CD4-positive, alpha-beta T cell treated with Interleukin-17A for 1 hour (primary cell): ENCODE results near the gene ZNF366.

Source experiments
- DNase-seq: peaks from one replicate; pipeline ENCODE4 v3.0.0-alpha.2; 2020

The ZNF366 gene

GRCh38 chr5:72464071-72464470 lies 43.1 kb downstream of the ZNF366 start:
- DNase-seq = no peak

GRCh38 chr5:72463449-72464052 lies 43.7 kb downstream of the ZNF366 start:
- no peak for DNase-seq

DNA sequence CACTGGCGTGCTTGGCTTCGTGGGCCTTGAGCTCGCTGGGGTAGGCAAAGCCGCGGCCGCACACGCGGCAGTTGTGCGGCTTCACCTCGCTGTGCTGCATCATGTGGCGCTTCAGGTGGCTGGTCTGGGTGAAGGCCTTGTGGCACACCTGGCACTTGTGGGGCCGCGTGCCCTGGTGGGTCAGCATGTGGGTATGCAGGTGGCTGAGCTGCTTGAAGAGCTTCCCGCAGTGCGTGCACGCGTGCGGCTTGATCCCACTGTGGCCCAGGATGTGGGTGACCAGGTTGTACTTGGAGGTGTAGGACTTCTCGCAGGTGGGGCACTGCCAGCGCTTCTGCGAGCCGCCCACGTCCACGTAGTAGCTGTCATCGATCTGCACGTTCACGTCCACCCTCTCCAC lies 46.8 kb downstream of the ZNF366 start:
- DNase-seq = no peak

DNA sequence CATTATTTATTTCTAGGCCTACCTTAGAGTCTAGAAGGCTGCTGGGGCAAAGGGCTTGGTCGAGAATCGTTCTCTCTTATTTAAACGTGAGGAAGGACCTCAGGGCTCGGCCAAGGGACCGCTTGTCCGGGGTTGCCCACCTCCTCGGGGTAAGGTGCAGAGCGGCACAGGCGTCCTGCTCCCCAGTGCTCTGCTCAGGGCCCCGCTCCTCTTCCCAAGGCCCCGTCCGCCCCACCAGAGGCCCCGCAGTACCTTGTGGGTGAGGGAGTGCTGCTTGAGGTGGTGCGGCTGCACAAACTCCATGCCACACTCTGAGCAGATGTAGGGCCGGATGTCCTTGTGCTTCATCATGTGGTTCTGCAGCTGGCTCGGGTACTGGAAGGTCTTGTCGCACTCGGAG lies 47.3 kb downstream of the ZNF366 start:
- DNase-seq = no peak

DNA sequence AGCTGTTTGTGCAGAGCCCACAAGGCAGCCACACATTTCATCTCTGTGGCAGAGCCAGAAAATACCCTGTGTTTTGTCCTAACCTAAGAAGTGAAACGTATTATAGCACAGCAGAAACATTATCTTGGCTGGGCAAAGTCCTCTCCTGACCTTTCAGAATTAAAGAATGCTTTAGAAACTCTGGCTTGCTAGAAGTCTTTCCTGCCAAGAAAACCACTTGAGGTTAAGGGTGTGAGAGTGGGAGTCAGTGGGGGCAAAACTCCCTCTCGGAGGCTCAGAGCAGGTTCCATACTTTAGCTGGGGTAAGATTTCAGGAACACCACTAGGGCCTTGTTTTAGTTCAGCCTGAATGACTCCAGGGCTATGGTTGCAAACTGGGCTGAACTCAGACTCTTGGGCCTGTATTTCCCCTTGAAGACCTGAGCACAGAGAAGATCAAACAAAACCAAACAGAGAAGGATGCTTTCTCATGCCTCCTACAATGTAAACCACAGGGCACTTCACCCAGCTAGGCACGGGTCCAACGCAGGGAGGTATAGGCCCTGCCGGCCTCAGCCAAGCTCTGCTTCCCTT lies 48.0 kb downstream of the ZNF366 start:
- no peak for DNase-seq

- no peak for DNase-seq
These were observed 48.8 kb downstream of the ZNF366 start for GRCh38 chr5:72458407-72458806.

DNA sequence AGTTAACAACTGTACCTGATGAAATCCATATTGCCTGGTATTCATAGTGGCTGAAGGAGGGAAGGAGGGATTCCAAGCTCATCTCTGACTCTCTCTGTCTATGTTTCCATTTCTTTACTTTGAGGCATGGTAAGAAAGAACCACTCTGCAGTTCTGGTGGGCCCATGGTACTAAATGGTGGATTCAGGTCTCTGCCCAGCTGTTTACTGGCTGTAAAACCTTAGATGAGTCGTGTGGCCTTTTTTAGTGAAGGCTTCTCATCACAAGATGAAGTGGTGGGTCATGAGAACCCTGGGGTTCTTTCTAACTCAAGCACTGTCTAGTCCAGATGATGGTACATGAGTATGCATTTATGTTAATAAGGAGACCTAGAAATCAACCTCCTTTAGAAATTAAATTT lies 49.7 kb downstream of the ZNF366 start:
- DNase-seq = no peak

- DNase-seq = no peak
These were observed 50.7 kb downstream of the ZNF366 start for GRCh38 chr5:72456391-72457074.

- no peak for DNase-seq
These were observed 51.7 kb downstream of the ZNF366 start for GRCh38 chr5:72455476-72455875.

DNA sequence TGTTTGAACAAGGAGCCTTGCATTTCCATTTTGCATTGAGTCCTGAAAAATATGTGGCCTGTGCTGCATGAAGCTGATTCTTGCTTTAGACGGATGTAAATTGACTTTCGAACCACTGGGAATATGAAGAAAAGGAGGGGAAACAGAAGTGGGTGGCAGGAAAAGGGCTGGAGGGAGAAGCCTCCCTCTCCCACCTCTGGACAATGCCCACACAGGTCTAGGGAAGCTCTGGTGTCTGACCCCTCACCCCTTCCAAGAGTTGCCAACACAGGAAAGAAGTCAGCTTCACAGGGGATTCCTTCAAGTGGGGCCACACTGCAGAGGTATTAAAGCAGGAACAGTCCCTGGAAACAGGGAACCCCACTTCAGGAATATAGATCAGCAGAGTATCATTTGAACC lies 52.2 kb downstream of the ZNF366 start:
- no peak for DNase-seq

- DNase-seq = no peak
These were observed 53.9 kb downstream of the ZNF366 start for GRCh38 chr5:72453246-72453775.

GRCh38 chr5:72452515-72453245 lies 54.5 kb downstream of the ZNF366 start:
- DNase-seq = no peak

DNA sequence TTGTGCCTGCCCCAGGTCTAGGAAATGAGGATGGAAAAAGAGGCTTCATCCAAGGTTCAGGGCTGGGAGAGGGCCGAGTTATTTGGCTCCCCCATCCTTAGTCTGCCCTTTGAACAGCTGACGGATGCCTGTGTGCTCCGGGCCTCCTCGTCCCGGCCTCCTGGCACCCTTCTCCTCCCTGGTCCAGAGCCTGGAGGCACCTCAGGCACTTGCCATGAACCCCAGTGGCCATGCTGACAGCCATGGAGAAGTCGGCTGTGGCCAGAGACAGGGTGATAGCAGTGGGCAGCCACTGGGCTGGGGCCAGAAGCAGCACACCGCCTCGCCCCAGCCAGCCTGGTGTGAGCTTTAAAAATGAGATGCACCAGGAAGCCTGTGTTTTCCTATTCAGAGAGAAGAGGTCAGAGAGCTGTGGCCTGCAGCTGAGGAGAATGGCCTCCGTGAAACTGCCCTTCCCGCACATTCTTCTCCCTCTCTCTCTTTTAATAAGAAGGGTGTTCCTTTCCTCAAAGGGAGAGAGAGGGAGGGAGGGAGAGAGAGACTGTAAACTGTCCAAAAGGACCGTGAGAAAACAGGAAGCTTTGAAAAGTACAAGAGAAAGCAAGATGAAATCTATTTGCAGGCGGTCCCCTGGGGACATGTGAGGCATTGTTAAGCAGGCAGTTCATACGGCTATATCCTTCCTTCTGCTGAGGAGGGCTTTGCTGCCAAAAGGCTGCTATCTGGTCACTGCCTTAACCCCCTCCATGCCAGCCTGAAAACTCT lies 55.3 kb downstream of the ZNF366 start:
- no peak for DNase-seq

DNA sequence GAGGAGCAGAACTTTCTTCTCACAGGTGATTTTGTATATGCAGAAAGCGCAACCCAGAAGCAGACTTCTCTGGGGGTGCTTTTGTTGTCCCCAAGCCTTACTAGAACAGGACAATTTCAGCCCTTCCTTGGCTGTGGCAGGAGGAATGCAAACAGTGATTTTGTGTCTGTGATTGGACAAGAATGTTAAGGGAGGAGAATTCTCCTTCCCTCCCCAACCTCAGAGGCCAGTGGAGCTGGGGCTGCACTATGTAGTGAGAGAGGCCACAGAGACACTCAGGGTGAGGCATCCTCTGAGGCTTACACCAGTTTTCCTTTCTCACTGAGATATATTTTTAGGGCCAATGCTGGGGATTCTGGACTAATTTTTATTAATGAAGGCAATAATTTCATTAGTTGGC lies 58.8 kb downstream of the ZNF366 start:
- DNase-seq = no peak

- no peak for DNase-seq
These were observed 59.5 kb downstream of the ZNF366 start for GRCh38 chr5:72447751-72448150.

DNA sequence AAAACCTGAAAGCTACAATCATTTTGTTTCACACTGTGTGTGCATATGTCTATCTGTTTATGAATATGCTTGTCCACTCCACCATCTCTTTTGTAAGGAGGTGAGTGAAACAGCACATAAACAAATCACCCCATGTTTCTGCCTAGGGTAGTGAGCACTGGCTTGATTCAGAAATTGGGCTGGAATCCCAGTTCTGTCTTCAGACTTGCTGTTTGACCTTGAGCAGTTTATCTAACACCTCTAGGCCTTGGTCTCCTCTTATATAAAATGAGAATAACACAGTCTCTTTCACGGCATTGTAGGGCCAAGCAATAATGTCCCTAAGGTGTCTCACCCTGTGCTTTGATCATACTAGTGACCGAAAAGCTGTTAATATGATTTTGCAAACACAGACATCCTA lies 61.2 kb downstream of the ZNF366 start:
- no peak for DNase-seq

DNA sequence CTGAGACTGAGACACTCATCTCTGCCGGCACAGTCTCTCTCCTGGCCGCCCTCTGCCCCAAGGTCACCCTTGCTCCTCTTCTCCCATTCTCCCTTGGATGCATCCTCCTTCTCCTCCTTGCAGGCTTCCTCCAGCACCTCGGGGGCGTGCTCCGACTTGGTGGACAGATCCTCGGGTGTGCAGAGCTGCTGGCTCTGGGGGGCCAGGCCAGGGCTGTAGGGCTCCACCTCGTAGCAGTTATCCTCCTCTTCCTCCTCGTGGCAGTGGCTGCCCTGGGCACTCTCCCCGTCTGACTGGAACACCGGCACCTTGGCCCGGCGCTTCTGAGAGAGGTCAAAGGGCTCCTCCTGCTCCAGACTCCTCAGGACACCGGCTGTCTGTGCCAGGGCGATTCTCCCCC lies 63.3 kb downstream of the ZNF366 start:
- DNase-seq = no peak

DNA sequence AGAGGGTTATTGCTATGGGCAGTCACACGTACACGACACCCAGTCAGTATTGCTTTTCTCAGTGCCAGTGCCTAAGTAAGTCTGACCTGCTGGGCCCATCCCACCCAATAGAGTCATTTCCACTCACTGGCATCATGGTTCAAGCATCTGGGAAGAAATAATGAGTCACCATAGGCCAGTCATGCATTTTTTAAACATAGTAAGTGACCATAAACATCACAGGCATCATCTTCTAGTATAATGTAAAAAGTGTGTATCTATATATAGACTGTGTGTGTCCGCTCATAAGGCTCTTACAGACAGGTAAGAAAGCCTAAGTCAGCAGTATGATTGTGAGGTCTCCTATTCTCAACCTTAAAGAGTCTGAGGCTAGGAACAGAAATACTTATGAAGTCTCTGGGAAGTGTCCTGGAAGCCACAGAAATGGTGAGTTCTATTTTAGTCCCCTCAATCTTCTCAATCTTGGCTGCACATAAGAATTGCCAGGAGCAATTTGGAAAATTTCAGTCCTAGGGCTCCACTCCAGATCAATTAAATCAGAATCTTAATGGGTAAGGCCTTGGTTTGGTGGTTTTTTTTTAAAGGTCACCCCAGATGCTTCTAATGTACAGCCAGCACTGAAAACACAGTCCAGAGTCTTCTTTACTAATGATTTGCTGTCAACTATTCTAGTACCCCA lies 65.2 kb downstream of the ZNF366 start:
- DNase-seq = no peak

- no peak for DNase-seq
These were observed 66.0 kb downstream of the ZNF366 start for GRCh38 chr5:72441094-72441723.

- no peak for DNase-seq
These were observed 67.0 kb downstream of the ZNF366 start for GRCh38 chr5:72440207-72440638.

DNA sequence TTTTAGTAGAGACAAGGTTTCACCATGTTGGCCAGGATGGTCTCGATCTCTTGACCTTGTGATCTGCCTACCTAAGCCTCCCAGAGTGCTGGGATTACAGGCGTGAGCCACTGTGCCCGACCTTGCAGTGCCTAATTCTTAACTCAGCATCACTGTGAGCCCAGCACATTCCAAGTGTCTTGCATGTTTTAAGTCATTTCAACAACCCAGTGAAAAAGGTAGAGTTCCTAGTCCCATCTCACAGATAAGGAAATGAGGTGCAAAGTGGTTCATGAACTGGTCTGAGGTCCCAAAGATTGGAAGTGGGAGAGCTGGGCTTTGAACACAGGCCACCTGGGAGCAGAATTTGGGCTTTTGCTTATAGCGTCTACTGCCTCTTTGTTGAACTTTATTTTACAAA lies 68.0 kb downstream of the ZNF366 start:
- no peak for DNase-seq

GRCh38 chr5:72438141-72438540 lies 69.1 kb downstream of the ZNF366 start:
- DNase-seq = no peak
